GM18520 (cell line): Measurements from ENCODE around the gene DYSF.

Experiments used
- ATAC-seq: cut with Tn5 transposase; IDR thresholded peaks from one replicate; pipeline ENCODE4 v1.9.1; 2021; ENCODE audit not compliant: unreplicated experiment

The DYSF gene

DNA sequence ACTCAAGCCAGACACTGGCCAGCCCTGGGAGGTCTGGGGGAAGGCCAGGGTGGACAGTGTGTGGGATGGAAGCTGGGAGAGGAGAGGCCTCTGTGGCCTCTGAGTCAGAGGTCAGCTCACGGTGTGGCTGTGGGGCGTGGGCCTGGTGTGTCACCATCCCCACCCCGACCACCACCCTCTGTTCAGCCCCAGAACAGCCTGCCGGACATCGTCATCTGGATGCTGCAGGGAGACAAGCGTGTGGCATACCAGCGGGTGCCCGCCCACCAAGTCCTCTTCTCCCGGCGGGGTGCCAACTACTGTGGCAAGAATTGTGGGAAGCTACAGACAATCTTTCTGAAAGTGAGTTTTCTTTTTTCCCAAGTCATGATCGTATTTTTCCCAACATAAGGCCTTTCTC lies 110.5 kb downstream of the DYSF start:
- no peak for ATAC-seq

DNA sequence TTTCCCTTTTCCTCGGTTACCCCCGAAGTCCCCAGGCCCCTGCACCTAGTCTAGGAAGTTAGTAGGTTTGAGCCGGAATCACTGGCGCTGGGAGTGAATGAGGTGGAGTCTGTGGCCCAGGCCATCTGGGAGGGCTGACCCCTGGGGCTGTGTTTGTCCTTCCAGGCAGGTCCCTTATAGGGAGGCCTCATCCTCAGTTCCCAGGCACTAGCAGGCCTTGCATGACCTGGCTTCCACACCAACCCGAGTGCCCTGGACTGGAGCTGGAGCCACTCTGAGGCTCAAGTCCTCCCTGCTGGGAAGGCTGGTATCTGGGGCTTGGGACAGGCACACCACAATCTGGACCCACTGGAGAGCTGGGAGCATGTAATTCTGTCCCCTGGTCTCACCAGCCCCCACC lies 111.0 kb downstream of the DYSF start:
- no peak for ATAC-seq

DNA sequence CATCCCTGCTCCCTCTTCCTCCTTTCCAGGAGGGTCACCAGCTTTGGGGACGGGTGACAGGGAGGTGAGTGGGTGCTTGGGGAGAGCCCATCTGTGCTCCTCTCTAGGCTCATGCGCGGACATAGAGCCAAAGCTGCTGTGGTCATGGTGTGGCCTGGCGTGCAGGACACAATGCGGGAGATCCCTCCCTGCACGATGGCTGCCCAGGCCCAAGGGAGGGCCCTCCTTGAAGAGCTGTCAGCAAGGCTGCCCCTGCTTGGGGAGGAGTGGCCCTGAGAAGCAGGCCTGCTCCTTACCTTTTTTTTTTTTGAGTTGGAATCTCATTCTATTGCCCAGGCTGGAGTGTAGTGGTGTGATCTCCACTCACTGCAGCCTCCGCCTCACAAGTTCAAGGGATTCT lies 111.4 kb downstream of the DYSF start:
- no peak for ATAC-seq

DNA sequence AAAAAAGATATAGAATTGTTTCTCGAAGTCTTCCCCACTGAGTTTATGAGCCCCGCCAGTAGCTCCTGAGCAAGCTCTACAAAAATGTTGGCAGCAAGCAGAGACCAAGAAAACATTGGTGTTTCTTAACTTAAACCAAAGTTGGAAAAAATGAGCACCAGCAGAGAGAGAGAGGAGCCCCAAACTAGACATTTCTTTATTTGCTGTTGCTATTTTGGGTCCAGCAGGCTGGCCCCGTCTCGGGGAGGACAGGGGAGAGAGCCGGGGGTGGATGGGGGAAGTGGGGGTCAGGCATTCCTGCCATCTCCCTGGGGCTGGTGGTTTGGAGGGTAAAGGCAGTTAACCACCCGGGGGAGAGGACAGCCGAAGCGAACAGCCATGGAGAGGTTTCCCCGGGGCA lies 113.0 kb downstream of the DYSF start:
- no peak for ATAC-seq

DNA sequence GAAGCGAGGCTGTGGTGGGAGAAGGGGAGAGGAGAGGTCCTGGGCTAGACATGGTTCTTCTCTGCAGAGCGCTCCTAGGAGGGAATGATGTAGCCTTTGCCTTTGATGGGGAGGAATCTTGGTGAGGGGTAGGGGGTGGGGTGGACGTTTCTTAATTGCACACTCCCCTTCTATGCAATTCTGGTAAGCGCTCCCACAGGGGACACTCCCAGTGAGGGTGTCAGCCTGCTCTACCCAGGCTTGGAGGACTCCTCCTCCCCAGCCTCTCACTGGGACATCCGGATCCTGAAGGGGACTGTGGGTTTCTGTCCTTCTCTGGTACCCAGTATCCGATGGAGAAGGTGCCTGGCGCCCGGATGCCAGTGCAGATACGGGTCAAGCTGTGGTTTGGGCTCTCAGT lies 114.3 kb downstream of the DYSF start:
- no peak for ATAC-seq

DNA sequence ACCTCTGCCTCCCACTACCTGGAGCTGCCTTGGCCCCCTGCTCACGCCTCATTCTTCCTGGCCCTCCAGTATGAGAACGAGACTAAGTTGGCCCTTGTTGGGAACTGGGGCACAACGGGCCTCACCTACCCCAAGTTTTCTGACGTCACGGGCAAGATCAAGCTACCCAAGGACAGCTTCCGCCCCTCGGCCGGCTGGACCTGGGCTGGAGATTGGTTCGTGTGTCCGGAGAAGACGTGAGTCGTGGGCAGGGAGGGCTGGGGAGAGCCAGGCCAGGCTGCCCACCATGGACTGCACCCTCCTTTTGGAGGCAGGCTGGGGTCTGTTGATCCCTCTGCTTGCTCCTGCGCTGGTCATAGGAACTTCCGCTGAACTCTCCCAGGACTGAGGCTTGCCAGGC lies 114.7 kb downstream of the DYSF start:
- ATAC-seq, result no peak

DNA sequence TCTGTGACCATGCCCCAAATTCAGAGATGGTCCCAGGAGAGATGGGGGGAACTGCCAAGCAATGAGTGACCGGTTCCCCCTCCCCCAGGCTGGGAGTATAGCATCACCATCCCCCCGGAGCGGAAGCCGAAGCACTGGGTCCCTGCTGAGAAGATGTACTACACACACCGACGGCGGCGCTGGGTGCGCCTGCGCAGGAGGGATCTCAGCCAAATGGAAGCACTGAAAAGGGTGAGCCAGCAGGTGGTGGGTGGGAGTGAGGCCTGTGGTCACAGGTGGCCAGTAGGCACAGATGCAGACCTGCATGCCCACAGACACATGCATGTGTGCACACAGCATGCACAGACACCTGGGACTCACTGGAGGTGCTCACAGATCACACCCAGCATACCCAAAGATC lies 117.2 kb downstream of the DYSF start:
- ATAC-seq, result no peak

DNA sequence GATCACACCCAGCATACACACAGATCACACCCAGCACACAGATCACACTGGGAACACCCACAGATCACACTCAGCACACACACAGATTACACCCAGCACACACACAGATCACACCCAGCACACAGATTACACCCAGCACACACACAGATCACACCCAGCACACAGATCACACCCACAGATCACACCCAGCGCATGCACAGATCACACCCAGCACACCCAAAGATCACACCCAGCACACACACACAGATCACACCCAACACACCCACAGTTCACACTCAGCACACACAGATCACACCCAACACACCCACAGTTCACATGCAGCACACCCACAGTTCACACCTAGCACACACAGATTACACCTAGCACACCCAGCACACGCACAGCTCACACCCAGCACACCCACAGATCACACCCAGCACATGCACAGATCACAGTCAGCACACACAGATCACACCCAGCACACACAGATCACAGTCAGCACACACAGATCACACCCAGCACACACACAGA lies 117.6 kb downstream of the DYSF start:
- ATAC-seq, result no peak

DNA sequence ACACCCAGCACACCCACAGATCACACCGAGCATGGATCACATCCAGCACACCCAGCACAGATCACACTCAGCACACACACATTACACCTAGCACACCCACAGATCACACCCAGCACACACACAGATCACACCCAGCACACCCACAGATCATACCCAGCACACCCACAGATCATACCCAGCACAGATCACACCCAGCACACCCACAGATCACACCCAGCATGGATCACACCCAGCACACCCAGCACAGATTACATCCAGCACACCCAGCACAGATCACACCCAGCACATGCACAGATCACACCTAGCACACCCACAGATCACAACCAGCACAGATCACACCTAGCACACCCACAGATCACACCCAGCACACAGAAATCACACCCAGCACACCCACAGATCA lies 118.6 kb downstream of the DYSF start:
- no peak for ATAC-seq

DNA sequence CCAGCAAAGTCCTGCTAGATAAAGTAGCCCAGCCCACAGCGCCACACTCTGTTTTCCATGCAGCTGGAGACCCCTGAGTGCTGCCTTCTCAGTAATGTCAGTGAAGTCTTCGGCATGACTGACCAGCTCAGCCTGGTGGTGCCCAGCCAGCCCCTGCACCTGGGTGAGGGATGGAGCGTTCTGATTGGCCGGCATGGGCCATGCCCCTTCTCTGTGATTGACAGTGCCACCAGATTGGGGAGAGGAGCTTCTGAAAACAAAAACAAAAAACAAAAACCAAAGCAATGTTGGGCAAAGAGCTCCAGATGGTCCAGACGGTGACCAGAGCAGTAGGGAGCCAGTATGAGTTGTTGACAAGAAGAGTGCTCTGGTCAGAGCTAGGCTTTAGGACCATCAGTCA lies 122.6 kb downstream of the DYSF start:
- ATAC-seq, result no peak

DNA sequence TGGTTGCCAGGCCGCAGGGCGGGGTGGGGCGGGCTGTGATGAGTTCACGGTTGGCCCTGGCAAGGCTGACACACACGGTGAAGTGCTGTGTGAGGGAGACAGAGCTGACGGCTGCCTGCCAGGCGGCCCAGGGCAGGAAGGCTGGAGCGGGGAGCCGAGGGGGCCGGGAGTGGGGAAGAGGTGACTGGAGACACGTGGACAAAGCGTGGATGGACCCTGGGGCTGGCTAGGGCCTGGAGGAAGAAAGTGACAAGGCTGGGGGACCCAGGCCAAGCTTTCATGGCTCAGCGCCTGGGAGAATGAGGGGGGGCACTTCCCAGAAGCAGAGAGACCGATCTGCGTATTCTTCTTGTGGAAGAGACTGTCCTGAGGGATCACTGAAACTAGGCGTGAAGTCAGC lies 123.2 kb downstream of the DYSF start:
- no peak for ATAC-seq

DNA sequence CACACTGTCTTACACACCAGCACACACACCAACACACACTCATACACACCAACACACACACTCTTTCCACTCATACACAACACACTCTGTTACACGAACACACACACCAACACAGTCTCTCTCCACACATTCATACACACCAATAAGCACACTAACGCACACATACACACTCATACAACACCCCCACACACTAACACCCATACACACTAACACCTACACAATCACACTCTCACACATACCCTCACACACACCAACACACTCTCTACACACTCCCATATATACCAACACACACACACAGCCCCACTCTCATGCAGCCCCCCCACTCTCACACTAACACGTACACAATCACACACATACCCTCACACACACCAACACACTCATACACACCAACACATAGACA lies 123.8 kb downstream of the DYSF start:
- ATAC-seq, result no peak

DNA sequence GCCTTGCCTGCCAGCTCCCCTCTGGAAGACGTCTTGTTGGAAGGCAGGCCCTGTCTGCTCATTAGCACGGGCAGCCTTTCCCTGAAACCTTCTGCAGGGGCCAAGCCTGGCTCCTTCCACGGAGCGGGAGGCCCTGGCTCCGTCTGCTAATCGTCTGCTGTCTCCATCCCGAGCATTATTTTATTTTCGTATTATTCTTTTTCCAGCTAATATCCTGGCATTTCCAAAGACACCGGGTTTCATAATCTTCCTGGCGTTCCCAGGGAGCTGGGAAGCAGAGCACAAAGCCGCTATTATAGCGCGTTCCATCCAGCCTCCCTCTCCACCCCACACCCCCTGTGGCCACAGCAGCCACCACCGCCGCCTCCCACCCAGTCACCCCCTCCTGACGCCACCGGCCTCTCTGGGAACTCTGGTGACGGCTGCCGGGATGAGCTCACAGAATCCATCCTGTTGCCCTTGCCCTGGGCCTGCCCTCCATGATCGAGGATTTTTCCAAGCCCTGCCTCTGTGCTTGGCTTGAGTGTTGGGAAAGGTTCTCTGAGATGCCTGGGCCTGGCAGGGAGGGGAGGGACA lies 125.5 kb downstream of the DYSF start:
- ATAC-seq, result no peak

DNA sequence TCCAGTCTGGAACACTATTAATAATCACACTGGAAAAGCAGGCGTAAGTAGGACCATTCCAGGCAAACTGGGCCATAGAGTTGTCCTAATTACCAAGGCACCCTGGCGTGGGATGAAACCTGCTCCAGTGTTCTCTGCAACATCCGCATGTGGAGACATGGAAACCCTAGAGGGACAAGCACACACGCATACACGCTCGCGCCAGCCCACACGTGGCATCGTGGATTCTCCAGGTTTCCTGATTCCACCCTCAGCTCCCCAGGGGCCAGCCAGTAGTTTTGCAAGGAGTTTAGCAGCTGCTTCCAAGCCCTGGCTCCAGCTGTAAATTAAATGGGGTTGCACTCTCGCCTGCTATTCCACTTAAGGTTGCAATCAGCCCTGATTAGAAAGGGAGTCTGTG lies 127.7 kb downstream of the DYSF start:
- no peak for ATAC-seq

DNA sequence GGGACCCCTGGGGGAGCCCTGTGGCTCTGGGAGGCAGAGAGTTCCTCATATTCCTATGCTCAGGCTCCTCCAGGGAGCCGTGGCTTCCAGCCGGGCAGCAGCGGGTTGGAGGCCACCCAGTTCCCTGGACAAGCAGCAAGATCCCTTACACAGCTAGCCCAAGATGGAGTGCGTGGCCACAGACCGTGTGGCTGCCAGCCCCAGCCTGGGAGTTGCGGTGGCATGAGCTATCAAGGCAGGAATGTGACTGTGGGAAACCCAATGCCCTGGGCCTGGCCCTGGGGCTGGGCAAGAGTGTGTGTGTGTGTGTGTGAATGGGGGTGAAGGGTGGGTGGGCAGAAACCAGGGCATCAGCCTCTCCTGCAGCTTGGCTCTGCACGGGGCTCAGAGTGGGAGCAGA lies 130.5 kb downstream of the DYSF start:
- no peak for ATAC-seq

DNA sequence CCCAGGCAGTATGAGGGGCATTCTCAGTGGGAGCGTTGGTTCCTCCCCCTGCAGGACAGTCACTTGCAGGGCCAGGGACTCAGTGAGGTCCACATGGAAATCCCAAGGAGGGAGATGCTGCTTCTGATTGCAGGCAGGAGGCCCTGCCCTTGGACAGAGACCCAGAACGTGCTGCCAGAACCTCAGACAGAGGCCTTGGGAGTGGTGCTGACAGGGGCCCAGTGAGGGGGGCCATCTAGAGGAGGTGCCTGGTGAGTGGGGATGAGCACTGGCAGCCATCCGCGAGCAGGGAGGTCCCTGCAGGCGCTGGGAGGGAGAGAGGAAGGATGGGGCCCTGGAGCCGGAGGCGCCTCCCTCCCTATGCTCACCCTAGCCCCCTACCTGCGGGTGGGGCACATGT lies 133.1 kb downstream of the DYSF start:
- ATAC-seq, result no peak

DNA sequence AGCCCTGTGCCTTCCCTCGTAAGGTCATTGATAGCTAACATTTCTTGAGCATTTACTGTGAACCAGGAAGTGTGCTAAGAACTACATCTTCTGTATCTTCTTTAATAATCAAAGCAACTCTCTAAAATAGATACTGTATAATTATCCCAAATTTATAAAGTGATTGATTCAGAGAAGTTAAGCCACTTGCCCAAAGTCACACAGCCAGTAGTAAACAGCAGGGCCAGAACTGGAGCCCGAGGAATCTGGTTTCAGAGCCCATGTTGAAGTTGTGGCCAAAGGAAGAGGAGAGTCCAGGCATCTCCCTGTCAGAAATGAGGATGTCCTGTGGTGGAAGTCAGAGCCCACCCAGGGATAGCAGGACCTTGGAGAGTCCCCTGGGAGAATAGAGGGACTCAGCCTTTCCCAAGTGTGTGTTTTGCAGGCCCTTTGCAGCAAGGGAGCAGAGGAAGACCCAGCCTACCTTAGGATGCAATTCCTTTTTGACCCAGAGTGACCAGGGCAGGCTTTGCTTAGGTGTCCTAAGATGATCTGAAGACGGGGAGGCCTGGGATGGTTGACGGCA lies 134.2 kb downstream of the DYSF start:
- no peak for ATAC-seq

DNA sequence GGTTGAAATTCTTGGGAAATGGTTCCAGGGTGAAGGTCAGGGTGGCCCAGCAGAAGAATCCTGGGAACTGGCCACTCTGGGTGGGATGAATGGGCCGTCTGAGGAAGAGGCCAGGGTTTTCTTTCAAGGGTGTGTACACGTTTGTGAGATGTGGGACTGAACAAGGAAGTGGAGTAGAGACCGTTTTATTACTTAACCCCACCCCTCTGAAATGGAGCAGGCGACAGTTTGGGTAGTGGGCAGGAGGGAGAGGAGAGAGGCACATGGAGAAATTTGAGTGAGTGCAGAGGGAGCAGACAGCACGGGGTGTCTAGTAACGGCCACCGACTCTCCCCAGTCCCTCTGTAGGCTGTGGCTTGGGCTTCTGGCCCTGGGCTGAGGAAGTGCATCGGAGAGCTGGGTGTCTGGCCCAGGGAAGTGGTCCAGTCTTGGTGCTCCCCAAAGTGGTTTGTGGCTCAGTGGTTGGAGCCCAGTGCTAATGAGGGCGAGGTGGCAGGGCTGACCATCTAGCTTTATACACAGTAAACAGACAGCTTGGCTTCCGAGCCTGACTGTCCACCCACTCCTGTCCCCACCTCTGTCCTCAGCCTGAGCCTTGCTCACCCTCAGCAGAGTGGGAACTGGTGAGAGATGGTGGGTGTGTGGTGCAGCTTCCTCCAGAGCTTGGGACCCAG lies 135.3 kb downstream of the DYSF start:
- no peak for ATAC-seq

DNA sequence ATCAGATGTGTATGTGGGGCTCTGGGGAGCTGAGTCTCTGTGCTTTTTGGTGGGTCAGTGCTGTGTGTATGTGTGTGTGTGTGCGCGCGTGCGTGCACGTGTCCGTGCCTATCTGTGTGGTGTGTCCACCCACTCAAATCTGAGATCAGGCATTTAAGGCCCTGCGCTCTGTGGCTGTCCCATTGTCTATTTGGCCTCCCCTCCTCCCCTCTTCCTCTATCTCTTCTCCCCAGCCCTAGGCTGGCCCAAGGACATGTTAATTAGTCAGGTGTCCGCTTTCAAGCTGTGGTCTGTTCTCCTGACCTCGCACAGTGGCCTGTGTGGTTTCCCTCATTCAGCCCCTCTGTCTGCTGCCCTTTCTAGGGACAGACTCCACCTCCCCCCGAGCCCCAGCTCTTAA lies 136.4 kb downstream of the DYSF start:
- ATAC-seq, result no peak

DNA sequence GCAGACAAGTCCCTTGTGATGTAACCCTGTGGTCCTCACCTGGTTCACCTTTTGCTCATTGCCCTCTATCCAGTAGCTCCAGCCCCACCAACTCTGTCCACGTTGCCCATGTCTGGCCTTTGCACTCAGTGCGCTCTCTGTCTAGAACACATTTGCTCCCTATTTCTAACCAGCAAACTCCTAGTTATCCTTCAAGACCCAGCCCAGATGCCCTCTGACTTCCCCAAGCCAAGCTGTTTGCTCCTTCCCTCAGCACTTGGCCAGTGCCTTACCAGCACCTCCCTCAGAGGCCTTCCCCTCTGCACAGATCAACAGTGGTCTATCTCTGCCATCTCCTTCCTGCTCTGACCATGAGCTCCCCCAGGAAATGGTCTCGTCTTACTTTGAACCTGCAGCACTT lies 137.7 kb downstream of the DYSF start:
- ATAC-seq, result no peak

DNA sequence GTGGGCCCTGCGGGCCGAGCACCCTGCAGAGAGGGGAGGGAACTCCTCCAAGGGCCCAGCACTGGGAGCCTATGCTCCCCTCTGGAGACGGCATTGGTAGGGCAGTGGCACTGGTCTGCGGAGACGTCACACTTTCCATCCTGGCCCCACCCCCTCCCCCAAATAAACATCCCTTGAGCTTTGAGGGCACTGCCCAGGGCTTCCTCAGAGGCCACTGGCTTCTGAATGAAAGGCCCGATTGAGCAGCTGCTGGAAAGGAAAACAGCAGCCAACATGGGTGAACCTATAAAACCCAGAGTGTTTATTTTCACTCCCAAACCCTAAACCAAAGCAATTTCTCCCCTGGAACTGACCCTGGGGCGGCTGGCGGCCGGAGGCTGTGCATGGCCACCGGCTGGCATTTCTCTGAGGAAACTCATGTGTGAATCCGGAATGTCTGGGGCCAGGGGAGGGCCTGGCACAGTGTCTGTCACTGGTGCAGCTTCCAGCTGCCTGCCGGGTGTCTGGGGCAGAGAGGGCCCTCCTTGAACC lies 138.9 kb downstream of the DYSF start:
- no peak for ATAC-seq

DNA sequence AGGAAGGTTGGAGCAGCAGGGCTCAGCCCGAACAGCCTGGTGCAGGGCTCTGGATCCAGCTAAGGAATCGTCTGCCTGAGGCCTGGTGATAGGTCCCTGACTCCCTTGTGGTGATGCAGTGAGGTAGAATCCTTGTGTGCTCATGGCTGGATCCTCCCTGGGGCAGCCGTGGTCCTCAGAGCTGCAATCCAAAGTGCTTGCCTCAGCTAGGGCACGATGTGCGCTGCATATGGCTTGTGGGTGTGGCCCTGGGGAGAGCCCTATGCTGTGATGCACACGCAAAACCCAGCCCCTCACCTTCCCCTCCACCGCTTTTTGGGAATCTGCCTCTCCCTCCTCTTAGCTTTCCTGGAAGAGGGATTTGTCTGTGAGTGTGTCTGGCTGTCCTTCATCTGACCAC lies 142.2 kb downstream of the DYSF start:
- ATAC-seq, result no peak

DNA sequence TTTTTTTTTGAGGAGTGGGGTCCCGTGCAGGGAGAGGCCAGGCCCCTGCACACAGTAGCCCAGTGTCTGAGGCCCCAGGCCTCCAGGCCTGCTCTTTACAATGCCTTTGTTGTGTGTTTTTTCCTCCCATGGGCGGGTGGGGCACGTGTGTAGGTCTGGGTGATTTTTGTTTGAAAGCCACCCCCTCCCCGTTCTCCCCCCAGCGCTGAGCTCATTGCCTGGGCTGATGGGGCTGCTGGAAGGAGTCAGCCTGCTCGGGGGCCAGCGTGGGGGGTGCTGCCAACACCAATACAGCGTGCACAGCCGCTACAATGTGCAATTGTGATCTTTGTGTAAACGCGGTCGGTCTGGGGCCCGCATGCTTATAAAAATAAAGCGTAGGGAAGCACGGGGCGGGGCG lies 142.7 kb downstream of the DYSF start:
- ATAC-seq, result no peak
